Common myeloid progenitor, CD34-positive (primary cell): ENCODE measurements around the gene NOL3.

Experiments
- CTCF ChIA-PET: fragments of 350-600 bp; sonication (Branson Sonifier 250); formaldehyde crosslinking; loops from one replicate; lab custom pipeline; 2021; ENCODE audit warnings: antibody characterized with exemption; lab: Charles Lee
- POLR2A ChIA-PET: fragments of 350-600 bp; sonication (Branson Sonifier 250); formaldehyde crosslinking; loops from one replicate; lab custom pipeline; 2021; ENCODE audit warnings: antibody characterized with exemption; lab: Charles Lee
- DNase-seq, 3 donors: peaks; one replicate each; pipeline versions ENCODE4 v3.0.0 to v3.0.0-alpha.2; 2013
- H3K27ac ChIP-seq, 2 experiments: 1 replicate in 1 of 2; 2 replicates in 1 of 2; pipeline ENCODE4 v1.7.0; 2013; ENCODE audit warnings: inconsistent platforms in 2 of 2, low read length in 2 of 2, mild to moderate bottlenecking in 2 of 2, low read depth in 1 of 2, moderate library complexity in 1 of 2; ENCODE audit not compliant: severe bottlenecking in 2 of 2, insufficient read depth in 1 of 2, poor library complexity in 1 of 2
- H3K27me3 ChIP-seq, 5 experiments: replicated peaks in 2 of 5; 1 replicate in 3 of 5; 2 replicates in 2 of 5; pipeline versions ENCODE4 v1.6.1 to v1.7.0; 2013; ENCODE audit warnings: low read length in 4 of 5, mild to moderate bottlenecking in 2 of 5, moderate library complexity in 2 of 5, inconsistent platforms in 1 of 5; ENCODE audit not compliant: insufficient read depth in 5 of 5, control insufficient read depth in 4 of 5
- H3K36me3 ChIP-seq, 4 experiments: 1 replicate in 2 of 4; 2 replicates in 2 of 4; pipeline versions ENCODE4 v1.6.1 to v1.7.0; 2013; ENCODE audit warnings: low read length in 3 of 4, control low read depth in 1 of 4, mild to moderate bottlenecking in 1 of 4; ENCODE audit not compliant: control insufficient read depth in 4 of 4, insufficient read depth in 4 of 4
- H3K4me1 ChIP-seq, 4 experiments: 1 replicate in 3 of 4; 2 replicates in 1 of 4; pipeline versions ENCODE4 v1.6.1 to v1.7.1; 2013; ENCODE audit warnings: low read length in 3 of 4, mild to moderate bottlenecking in 3 of 4, control low read depth in 1 of 4, inconsistent platforms in 1 of 4, moderate library complexity in 1 of 4; ENCODE audit not compliant: control insufficient read depth in 4 of 4, insufficient read depth in 4 of 4; ENCODE audit errors: control extremely low read depth in 1 of 4
- H3K4me3 ChIP-seq, 7 experiments: 1 replicate in 4 of 7; 2 replicates in 3 of 7; pipeline versions ENCODE4 v1.5.1 to v1.7.0; 2013; ENCODE audit warnings: mild to moderate bottlenecking in 7 of 7, low read length in 6 of 7, moderate library complexity in 6 of 7, inconsistent platforms in 2 of 7, low read depth in 2 of 7, control low read depth in 1 of 7; ENCODE audit not compliant: insufficient read depth in 4 of 7, control insufficient read depth in 1 of 7; ENCODE audit errors: extremely low read depth in 1 of 7
- H3K9me3 ChIP-seq, 5 experiments: 1 replicate in 4 of 5; 2 replicates in 1 of 5; pipeline versions ENCODE4 v1.6.1 to v1.7.1; 2013; ENCODE audit warnings: low read length in 4 of 5, mild to moderate bottlenecking in 2 of 5, inconsistent platforms in 1 of 5, low read depth in 1 of 5, moderate library complexity in 1 of 5; ENCODE audit not compliant: control insufficient read depth in 4 of 5, insufficient read depth in 2 of 5; ENCODE audit errors: control extremely low read depth in 1 of 5
- WGBS: methylation state at CpG from one replicate; pipeline ENCODE4 v1.1.5; 2013; ENCODE audit not compliant: insufficient coverage; 5-methylcytosine and 5-hydroxymethylcytosine counted together

NOL3 gene

DNA sequence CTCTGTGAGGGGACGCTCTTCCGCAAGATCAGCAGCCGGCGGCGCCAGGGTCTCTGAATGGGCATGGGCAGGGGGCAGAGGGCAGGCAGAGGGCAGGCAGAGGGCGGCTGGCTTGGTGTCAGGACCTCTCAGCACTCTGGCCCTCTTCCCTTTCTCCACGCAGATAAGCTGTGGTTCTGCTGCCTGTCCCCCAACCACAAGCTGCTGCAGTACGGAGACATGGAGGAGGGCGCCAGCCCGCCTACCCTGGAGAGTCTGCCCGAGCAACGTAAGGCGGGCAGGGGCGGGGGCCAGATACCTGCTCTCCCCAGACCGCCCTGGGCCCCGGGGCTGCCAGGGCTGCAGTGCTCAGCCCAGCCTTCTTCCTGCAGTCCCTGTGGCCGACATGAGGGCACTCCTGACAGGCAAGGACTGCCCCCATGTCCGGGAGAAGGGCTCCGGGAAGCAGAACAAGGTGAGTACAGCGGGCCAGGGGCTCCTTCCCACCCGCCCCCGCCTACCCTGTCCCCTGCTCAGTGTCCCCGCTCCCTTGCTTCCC lies 32.7 kb downstream of the NOL3 start:
- no peaks in the 10 kb centered on the region for H3K9me3 ChIP-seq
- POLR2A ChIA-PET = interaction anchor here (1.3 kb wide), 1 partner anchor 14 kb away, joined by 3 read pairs; no protein-coding TSS in a partner anchor
- peaks cover 0 to under 1% (median 0%) of the 10 kb centered on the region in 4 experiments for H3K4me1 ChIP-seq
- WGBS = 93% methylated on average over 18 of the region's 23 CpGs
- H3K36me3 ChIP-seq = peaks cover 3 to 57% (median 32%) of the 10 kb centered on the region in 4 experiments
- no peak overlapping the region for H3K4me3 ChIP-seq
- peak in 1 of 3 donors; percentile 40 for DNase-seq
- H3K27me3 ChIP-seq = no peaks in the 10 kb centered on the region
- CTCF ChIA-PET = interaction anchor here (0.5 to 4.0 kb wide), 5 partner anchors 8 to 610 kb away, joined by 3 to 17 read pairs (median 6); partner anchors contain the start of gene E2F4
- no peak overlapping the region for H3K27ac ChIP-seq

DNA sequence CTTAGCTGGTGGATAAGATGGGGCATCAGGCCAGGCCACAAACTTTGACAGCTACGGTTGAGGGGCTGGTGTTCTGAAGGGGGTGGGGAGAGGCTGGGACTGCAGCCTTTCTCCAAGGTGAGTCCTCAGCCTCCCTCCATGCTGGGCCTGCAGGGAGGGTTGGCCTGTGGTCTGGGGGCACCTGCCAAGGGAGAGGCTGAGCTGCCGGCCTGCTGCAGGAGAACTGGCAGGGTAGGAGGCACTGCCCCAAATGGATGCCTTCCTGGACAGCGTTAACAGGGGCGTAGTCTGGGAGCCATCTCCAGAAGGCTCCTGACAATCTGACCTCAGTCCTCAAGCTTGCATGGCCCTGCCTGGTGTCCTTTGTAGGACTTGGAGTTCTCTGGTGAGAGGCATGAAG lies 33.7 kb downstream of the NOL3 start:
- Histone ChIP-seq H3K4me3 (no peak overlapping the region), H3K27ac (no peak overlapping the region), H3K9me3 (no peaks in the 10 kb centered on the region), H3K4me1 (no peaks in the 10 kb centered on the region), H3K36me3 (peaks cover 2 to 52% (median 30%) of the 10 kb centered on the region in 4 experiments), H3K27me3 (no peaks in the 10 kb centered on the region)
- CTCF ChIA-PET = interaction anchor here (1.2 to 4.0 kb wide), 2 partner anchors 10 kb away, joined by 5 to 17 read pairs; partner anchors contain the start of gene E2F4
- POLR2A ChIA-PET = interaction anchor here (0.5 kb wide), 1 partner anchor 641 kb away, joined by 3 read pairs; no protein-coding TSS in a partner anchor
- WGBS = 69% methylated on average over 4 of the region's 4 CpGs
- no peak for DNase-seq

DNA sequence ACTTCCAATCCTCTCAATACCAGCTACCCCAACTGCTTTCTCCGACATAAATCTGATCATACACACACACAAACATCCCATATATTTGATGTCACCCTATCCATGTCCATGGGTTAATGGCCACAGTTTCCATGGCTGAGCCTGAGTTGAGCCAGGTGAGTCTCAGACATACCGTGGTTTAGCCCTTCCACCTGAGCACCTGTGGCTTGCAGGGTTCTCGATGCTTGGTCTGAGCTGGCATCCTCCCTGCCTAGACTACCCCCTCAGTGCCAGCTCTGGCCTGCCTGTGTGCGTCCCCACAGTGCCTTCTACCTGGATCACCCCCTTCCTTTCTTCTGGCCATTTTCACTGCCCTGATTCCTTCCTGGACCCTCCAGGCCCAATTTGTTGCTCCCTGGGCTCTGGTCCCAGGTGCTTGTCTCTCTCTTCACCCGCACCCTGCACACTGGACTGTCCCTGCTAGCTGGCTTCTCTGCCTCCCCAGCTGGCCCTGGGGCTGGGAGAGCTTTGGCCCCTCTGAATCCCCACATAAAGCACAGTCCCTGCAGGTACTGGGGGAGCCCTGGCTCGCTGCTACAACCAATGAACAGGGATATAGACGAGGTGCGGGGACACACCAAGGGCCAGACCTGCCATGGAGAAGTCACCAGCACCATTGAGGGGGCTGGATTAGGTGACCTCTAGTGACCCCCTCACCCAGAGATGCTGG lies 35.9 kb downstream of the NOL3 start:
- Histone ChIP-seq H3K36me3 (peaks cover 2 to 42% (median 28%) of the 10 kb centered on the region in 4 experiments), H3K4me3 (no peak overlapping the region), H3K4me1 (no peaks in the 10 kb centered on the region), H3K9me3 (no peaks in the 10 kb centered on the region), H3K27me3 (no peaks in the 10 kb centered on the region), H3K27ac (no peak overlapping the region)
- ChIA-PET CTCF (interaction anchor here (1.0 to 4.0 kb wide), 2 partner anchors 12 to 21 kb away, joined by 3 to 17 read pairs; partner anchors contain the start of gene E2F4), POLR2A (no interaction called here)
- WGBS = 99% methylated on average over 8 of the region's 8 CpGs
- DNase-seq = no peak

DNA sequence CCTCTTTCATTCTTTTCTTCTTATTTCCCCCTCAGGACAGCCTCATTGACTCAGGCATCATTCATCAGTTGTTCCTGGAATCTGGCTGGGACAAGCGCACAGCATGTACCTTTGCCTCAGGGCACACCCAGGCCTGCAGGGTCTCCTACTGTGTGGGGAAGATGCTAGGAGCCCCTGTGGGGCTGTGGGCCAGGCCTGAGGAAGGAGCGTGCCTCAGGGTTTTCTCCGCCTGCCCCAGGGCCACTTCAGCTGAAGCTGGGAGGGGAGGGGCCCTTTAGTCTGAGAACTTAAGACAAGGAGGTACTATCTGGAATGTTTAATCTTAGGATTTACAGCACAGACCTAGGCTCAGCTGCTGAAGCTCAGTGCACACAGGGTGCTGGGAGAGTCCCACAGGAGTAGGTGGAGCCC lies 36.5 kb downstream of the NOL3 start:
- peaks cover 2 to 37% (median 25%) of the 10 kb centered on the region in 4 experiments for H3K36me3 ChIP-seq
- H3K27me3 ChIP-seq = no peaks in the 10 kb centered on the region
- POLR2A ChIA-PET = no interaction called here
- 100% methylated on average over 3 of the region's 3 CpGs for WGBS
- no peaks in the 10 kb centered on the region for H3K9me3 ChIP-seq
- no peak for DNase-seq
- no peak overlapping the region for H3K4me3 ChIP-seq
- CTCF ChIA-PET = interaction anchor here (1.0 to 4.0 kb wide), 2 partner anchors 13 to 21 kb away, joined by 3 to 17 read pairs; partner anchors contain the start of gene E2F4
- no peaks in the 10 kb centered on the region for H3K4me1 ChIP-seq
- H3K27ac ChIP-seq = no peak overlapping the region

DNA sequence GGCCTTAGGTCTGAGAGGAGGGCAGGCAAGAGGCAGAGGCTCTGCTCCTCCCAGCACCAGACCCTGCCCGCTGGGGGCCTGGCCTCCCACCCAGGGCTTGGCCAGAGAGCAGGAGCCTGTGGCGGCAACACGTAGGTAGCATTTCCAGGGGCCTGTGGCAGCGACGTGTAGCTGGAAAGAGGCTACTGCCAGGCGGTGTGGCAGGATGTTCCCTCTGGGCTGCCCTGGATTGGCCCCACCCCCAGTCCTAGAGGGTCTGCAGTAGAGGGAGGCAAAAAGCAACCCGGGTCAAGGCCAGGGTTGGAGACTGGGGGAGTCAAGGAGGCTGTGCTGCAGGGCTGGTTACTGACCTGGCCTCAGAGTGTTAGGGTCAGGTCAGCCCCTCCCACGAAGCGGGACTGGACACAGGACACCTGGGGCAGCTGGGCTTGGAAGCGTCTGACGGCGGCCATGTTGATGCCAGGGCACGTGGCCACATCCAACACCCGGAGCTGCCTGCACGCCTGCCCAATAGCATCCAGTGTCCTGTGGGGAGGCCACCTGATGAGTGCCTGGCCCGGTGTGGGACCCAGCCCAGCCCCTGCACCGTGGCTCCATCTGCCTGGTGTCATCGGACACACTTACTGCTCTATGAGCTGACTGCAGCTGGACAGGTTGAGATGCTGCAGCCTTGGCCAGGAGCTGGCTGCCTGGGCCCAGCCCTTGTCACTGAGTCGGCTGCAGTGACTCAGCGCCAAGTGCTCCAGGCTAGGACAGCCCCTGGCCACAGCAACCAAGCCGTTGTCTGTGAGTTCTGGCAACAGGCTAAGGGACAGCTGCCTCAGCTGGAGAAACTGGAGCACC lies 37.1 kb downstream of the NOL3 start:
- WGBS = 98% methylated on average over 17 of the region's 21 CpGs
- no peak for DNase-seq
- ChIA-PET POLR2A (no interaction called here), CTCF (interaction anchor here (2.4 kb wide), 1 partner anchor 9 kb away, joined by 12 read pairs; the partner anchor contains the start of gene ELMO3)
- no peaks in the 10 kb centered on the region for H3K9me3 ChIP-seq
- no peak overlapping the region for H3K4me3 ChIP-seq
- no peaks in the 10 kb centered on the region for H3K27me3 ChIP-seq
- peaks cover 0 to 30% (median 20%) of the 10 kb centered on the region in 4 experiments for H3K36me3 ChIP-seq
- H3K4me1 ChIP-seq = no peaks in the 10 kb centered on the region
- no peak overlapping the region for H3K27ac ChIP-seq

DNA sequence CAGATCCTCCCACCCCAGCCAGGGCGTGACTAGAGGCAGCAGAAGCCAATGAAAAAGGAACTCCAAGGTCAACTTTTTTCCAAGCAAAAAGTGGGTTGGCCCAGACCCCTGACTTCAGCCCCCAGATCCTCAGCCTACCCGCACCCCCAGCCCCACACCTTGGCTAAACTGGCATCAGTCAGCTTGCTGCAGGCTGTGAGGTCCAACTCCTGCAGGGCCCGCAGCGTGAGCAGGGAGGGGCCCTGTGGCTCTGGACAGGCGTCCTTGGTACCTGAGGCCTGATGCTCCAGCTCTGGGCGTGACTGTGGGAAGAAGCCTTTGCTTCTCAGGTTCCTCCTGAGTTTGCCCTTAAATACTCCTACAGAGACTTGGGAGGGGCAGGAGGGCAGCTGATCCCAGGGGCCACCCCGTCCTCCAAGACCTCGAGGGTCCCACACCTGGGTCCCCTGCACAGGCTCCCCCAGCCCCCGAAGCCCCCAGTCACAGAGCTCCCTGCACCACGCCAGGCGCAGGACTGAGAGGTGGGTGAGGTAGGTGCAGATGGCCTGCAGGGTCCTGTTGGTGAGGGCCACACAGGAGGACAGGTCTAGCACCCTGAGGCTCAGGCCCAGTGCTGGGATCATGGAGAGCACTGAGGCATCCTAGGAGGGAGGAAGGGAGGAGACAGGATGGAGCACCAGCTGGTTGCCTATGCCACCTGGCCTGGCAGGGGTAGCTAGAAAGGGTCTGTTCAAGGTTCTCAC lies 38.0 kb downstream of the NOL3 start:
- peaks cover 0 to 6% (median 0%) of the 10 kb centered on the region in 4 experiments for H3K4me1 ChIP-seq
- no peak overlapping the region for H3K4me3 ChIP-seq
- peaks cover 0 to 22% (median 16%) of the 10 kb centered on the region in 4 experiments for H3K36me3 ChIP-seq
- ChIA-PET POLR2A (interaction anchor here (0.6 to 0.7 kb wide), 2 partner anchors 22 to 90 kb away, joined by 3 to 4 read pairs; no protein-coding TSS in a partner anchor), CTCF (interaction anchor here (0.9 to 2.4 kb wide), 3 partner anchors 10 to 190 kb away, joined by 3 to 12 read pairs (median 6); partner anchors contain the start of gene ELMO3)
- H3K9me3 ChIP-seq = no peaks in the 10 kb centered on the region
- H3K27ac ChIP-seq = no peak overlapping the region
- no peak for DNase-seq
- no peaks in the 10 kb centered on the region for H3K27me3 ChIP-seq
- 96% methylated on average over 8 of the region's 11 CpGs for WGBS
